SW480 (cell line): Measurements from ENCODE around the gene HEATR3.
"Not testable (repeated sequence)": the region's sequence is repeated elsewhere in the genome, so short reads cannot be mapped to it uniquely, and the experiment has no call there.

Experiments used
- DNase-seq: peaks from one replicate; pipeline ENCODE4 v3.0.0-alpha.2; 2016; ENCODE audit warnings: low spot score

HEATR3 gene

DNA sequence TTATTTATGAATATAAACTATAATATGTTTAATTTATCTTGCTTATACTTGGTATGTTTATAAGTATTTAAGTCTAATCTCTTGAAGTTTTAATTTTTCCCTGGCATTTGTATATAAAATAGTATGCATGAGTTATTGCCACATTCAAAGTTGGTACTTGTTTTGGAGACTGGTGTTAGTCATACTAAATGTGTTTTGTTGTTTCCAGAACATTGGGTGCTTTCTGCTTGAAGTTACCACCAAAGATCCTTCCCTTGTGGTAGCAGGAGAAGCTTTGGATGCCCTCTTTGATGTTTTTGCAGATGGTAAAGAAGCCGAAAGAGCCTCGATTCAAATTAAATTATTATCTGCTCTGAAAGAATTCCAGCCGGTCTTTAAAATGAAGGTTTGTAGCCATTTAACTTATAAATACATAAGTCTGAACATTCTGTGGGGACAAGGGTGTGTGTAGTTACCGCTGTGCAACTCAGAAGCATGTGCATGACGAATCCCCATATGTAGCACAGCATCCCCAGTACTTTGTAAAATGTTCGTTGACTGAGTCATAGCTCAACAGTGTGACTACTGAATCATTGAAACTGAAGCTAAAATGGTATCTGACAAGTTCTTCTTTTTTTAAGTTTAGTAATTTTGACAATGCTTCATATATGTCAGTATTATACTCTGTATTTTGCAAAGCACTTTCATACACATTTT, 36.4 kb downstream of the HEATR3 start:
- DNase-seq = no peak

DNA sequence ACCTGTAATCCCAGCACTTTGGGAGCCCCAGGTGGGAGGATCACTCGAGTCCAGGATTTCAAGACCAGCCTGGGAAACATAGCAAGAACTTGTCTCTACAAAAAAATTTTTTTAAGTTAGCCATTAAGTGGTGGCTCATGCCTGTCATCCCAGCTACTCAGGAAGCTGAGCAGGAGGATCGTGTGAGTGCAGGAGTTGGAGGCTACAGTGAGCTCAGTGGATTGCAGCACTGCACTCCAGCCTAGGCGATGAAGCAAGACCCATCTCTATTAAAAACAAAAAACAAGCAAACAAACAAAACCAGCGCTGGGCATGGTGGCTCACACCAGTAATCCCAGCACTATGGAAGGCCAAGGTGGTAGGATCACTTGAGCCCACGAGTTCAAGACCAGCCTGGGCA, 38.0 kb downstream of the HEATR3 start:
- DNase-seq = no peak

DNA sequence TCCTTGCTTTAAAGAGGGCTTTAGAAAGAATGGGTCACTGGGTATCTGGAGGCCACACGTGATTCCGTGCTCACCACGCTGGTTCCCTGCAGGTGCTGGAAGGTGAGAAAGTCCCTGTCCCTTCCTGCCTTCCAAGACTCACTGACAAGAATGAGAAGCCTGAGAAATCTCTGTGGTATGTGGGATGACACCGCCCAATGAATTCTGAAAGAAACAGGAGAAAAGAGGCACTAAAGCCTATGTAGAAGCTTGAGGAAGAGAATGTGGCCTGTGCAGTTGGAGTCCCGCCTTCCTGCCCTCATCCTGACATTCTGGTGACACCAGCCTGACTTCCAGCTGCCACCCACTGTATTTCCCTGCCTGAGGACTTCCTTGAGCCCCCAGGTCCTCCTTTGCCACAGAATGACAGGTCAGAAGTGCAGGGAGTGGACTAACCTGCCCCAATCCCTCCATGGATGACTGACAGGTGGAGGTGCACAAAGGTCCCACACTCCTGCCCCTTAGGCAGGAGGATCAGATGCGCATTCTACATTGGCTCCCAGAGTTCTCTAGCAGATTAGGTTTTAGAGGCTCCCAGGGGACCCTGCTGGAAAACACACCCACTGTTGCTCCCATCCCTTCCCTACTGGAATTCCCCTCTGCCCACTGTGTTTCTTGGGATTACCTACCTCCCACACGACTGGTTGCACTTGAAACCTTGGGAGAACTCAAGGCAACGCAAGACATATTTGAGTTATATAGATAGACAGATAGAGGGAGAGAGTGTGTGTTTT, 48.8 kb downstream of the HEATR3 start:
- DNase-seq = peak; percentile 6

DNA sequence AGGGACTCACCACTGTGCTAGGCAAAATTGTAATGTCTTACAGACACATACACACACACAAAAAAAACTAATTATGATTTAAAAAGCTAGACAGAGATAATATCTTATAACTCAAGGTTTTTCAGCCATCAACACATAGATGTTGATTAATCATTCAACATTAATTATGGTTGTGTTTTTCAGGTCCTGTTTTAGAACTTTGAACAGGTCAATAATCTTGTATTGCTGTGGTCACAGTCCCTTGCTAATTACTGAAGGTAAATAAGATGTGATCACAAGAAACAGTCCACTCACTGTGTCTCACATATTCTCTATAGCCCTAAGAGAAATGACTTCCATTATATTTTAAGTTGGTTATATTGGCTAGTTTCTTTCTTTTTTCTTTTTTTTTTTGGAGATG, 54.9 kb downstream of the HEATR3 start:
- no peak for DNase-seq

DNA sequence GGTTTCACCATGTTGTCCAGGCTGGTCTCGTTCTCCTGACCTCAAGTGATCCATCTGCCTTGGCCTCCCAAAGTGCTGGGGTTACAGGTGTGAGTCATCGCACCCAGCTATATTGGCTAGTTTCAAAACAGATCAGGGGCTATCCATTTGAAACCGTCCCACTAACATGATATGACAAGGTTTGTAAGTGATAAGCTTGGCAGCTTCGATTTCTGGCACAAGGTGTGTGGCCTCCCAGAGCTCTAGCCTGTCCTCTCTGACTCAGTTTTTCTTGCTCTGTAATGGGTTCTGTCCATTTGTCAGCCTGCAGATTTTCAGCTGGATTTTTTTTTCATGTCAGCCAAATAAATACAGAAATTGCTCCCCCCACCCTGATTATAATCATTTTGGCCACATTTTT, 55.5 kb downstream of the HEATR3 start:
- no peak for DNase-seq

DNA sequence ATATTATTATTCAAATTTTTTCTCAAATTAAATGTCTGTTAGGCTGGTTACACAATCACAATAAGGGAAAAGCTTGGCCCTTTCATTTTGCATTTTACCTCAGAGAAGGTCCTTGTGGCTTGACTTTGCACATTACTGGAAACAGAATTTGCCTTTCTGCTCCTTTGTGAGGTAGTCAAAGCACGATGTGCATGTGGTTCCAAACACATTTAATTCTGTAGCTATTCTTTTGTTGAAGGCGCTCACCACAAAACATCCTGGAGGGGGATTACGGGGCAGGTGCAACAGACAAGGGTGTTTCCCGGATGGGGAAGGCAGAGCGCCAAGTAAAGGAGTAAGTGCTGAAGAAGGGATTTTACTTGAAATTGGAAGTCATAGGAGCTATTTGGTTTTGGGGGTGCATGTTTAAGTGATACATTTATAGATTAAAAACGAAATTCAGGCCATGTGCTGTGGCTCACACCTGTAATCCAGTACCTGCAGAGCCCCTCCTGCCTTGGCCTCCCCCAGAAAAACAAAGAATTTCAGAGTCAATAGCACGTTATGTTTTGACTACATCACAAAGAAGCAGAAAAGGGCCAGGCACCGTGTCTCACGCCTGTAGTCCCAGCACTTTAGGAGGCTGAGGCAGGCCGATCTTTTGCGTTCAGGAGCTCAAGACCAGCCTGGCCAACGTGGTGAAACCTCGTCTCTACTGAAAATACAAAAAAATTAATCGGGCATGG, 56.1 kb downstream of the HEATR3 start:
- DNase-seq = no peak

DNA sequence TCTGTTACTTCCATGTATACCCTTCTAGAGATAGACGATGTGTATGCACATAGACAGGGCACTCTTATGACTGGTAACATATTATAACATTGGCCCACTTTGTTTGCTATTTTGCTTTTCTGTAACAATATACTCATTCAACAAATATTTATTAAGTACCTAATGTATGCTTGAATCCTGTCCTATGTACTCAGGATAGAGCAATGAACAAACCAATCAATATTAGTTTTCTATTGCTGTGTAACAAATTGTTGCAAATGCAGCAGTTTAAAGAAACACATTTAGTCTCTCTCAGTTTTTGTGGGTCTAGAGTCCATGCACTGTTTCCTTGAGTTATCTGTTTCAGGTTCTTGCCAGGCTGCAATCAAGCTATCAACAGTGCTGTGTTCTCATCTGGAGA, 57.6 kb downstream of the HEATR3 start:
- DNase-seq = no peak

DNA sequence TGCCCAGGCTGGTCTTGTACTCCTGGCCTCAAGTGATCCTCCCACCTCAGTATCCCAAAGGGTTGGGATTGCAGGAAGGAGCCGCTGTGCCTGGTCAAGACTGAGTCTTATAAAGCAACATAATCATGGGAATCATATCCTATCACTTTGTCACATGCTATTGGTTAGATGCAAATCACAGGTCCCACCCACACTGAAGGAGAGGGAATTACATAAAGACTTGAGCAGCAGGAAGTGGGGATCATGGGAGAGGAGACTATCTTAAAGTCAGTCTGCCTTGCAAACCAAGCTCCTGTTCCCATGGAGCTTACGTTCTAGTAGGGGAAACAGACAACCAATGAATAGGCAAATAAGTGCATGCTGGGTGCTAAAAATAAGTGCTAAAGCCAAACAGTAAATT, 59.0 kb downstream of the HEATR3 start:
- no peak for DNase-seq

DNA sequence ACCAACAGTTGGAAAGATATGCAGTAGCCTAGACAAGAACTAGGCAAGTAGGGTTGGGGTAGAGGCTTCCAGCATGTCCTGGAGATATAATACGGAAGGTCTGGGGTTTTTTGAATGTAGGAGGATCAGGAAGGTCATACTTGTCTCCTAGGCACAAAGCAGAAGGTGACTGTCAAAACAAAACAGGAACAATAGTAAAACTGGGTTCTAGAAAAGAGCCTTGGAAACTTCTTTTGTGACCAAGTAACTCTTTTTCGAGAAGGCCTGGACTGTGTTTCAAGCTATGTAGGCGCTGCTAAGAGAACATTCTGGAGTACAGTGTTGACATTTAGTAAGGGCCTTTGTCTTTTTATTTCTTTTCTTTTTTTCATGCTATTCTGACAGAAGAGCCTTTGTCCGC, 60.4 kb downstream of the HEATR3 start:
- no peak for DNase-seq

DNA sequence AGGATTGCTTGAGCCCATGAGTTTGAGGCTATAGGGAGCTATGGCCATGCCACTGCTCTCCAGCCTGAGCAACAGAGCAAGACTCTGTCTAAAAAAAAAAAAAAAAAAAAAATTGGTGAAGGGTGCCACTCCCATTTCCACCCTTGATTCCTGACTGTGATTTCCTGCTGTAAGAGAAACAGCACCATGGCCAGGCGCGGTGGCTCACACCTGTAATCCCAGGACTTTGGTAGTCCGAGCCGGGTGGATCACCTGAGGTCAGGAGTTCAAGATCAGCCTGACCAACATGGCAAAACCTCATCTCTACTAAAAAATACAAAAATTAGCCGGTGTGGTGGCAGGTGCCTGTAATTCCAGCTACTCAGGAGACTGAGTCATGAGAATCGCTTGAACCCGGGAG, 66.8 kb downstream of the HEATR3 start:
- DNase-seq = not testable (repeated sequence)

DNA sequence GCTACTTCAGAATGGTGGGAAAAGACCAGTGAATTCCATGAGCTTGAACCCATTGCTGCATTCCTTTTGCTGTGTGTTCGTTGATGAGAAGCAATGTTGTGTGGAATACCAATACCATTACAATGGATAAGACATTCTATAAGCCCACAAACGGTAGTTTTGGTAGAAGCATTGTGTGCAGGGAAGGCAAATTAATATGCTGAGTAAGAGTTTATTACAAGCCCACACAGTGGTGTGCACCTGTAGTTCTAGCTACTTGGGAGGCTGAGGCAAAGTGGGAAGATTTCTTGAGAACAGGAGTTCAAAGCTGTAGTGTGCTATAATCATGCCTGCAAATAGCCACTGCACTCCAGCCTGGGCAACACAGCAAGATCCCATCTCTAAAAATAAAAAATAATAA, 67.4 kb downstream of the HEATR3 start:
- no peak for DNase-seq

DNA sequence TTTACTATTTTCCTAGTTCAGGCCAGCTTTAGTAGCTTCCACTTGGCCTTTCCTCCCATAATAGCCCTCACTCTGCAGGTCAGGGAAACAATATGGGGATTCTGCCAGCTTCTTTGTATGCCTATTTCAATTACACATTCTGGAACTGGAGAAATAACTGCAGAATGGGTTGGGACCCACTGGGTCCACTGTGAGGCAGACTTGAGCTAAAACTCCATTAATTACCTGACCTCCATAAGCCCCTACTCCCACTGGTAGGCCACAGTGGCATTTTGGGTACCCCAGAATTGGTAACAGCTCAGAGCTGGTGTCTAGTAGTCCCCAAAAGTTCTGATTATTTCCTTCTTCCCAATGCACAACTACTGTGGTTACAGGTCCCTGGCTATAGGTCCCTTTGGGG, 70.6 kb downstream of the HEATR3 start:
- no peak for DNase-seq

DNA sequence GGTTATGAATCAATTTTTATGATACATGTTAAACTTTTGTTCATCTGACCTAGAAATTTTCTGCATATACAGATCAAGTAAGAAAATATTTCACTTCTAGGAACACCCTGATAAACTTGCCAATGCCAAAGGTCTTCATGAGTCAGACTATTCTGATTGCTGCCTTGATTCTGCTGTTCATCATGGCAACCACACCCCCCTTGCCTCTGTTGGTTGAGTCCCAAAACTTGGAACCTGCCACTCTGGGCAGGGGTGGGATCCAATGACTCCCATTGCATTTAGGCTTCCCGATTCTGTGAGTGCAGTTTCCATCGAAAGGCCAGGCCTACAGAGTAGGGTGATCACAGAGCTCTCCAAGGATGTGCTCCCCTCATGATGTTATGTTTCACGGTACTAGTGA, 71.5 kb downstream of the HEATR3 start:
- no peak for DNase-seq

DNA sequence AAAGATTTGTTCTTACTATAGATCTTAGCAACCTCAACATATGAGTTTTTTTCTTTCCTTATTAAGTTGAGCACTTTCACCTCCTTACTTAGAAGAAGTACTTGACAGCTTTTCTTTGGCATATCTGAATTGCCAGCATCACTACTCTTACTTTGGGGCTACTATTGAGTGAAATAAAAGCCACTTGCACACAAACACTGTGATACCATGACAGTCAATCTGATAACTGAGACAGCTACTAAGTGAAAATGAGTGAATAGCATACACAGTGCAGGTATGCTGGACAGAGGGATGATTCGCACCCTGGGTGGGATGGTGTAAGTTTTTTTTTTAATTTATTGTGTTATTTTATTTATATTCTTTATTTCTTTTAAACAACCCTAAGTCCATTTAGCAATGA, 73.8 kb downstream of the HEATR3 start:
- no peak for DNase-seq

DNA sequence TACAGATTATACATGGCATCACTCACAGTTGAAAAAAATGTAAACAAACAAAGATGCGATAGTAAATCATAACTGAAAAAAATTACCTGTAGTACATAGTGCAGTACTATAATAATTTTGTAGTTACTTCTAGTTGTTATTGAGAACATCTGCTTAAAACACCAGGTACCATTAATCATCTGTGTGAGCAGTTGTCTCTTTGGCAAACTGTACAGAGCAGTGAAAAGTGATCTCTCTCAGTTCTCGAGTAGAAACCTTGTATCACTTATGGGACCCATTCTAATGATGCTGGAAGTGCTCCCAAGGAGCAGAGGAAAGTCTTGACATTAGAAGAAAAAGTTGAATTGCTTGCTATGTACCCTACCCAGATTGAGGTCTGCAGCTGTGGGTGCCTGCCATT, 78.4 kb downstream of the HEATR3 start:
- no peak for DNase-seq

DNA sequence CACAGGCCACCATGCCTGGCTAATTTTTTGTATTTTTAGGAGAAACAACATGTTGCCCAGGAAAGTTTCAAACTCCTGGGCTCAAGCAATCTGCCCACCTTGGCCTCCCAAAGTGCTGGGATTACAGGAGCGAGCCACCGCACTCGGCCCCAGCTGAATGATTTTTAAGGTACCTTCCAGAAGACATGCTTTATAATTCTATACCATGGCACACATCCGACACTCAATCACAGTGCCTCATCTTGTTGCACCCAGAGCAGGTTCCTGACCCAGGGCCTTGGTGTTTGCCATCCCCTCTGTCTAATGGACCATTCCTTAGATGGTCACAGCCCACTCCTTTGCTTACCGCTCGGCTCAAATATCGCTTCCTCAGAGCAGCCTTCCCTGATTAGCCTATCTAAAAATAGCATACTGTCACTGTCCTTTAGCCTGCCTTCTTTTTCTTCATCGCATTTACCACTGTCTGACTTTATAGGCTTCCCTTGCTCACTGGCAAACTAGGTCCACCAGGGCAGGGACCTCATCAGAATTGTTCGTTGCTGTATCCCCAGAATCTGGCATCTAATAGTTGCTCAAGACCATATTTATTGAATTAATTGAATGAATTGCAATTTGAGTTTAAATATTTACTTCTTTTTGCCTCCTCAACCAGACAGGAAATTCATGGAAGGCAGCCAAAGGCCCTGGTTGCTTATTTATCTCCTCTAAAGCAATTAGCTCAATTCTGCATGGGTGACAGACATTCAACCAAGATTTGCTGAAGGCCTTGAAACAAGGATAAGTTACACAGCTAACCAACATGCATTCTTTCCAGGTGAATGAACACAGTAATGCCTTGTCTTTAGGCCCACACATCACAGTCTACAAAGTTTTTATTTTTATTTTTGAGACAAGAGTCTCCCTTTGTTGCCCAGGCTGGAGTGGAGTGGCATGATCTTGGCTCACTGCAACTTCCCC, 81.0 kb downstream of the HEATR3 start:
- DNase-seq = no peak

DNA sequence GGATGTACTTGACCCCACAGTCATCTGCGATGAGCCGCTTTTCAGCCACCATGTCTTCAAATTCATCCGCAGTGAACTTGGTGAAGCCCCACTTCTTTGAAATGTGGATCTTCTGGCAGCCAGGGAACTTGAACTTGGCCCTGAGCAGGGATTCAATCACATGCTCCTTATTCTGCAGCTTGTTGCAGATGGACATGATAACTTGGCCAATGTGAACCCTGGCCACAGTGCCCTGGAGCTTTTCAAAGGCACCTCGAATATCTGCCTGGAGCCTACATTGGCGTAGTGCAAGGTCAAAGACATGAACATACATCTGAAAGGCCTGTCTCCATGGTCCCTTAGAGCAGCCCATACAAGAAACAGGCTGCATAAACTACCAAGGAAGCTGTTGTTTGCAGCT, 85.6 kb downstream of the HEATR3 start:
- DNase-seq = no peak

DNA sequence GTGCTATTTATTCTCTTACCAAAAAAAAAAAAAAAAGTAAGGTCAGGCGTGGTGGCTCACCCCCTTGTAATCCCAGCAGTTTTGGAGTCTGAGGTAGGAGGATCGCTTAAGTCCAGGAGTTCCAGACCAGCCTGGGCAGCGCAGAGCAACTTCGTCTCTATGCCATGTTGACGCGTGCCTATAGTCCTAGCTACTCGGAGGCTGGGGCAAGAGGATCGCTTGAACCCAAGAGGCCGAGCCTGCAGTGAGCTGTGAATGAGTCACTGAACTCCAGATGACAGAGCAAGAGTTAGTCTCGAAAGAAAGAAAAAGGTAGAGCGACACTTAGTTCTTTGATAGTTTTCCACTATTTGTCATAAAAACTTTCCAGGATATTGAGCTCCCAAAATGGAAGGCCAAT, 86.0 kb downstream of the HEATR3 start:
- DNase-seq = no peak

DNA sequence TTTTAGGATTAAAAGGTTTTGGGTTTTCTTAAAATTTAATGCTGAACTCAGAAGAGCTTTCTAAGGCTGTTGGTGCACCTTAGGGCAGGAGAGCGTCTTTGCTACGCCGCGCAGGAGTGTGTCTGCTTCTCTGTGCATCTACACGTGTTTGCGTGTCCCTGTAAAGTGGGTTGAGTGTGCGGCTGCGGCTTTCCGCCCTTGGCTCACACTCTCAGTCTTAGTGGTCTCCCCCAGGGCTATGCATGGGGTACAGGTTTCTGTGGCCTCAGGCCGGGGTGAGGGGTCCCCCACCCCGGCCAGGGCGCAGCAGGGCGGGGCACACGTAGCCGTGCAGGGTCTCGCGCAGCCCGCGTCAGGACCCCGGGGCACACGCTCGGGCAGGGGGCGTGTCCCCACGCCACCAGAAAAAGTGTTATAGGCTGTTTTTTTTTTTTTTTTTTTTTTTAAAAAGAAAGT, 86.6 kb downstream of the HEATR3 start:
- peak; percentile 50 for DNase-seq

DNA sequence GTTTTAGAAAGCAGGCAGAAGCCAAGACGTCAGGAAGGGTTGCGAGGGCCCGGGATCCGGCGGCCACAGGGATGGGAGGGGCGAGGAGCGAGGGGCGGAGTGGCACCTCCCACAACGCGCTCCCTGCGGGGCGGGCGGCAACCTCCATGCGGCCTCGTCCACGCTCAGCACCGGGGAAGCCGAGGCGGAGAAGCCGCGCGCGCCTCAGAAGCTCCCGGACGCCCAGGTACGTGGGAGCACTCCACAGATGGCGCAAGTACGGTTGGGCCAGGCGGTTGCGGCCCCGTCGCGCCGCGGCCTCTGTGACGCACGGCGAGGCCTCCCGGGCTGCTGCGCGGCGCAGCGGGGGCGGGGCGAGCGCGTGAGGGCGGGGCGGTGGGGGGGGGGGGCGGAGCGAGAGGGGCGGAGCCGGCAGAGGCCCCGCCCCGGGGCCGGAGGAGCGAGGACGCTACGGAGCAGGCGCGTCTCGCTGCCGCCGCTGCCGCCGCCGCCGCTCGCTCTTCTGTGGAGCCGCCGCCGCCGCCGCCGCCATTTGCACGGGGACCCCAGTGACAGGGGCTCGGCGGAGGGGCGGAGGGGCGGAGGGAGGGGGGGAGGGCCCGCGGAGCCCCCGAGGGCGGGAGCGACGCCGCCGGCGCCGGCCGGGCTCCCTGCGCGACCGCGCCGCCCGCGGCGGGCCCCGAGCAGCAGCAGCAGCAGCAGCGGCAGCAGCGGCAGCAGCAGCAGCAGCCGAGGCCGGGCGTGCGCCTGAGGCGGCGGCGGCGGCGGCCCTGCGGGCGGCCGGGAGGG, 87.2 kb downstream of the HEATR3 start, which contains the start of gene TENT4B:
TSS of gene TENT4B (plus strand) at position 500 of the 789 bp plus-strand sequence. CDS start 316 bp downstream, outside the sequence.
- peak; percentile 65 for DNase-seq
